DOHH2 (cell line): ENCODE results near the gene COMMD9.

ENCODE experiments used
- H3F3A ChIP-seq: fragments of 200-600 bp; sonication (generic), shearing (Covaris generic); 2 replicates; pipeline ENCODE4 v1.6.0; 2016; ENCODE audit warnings: antibody characterized with exemption, mild to moderate bottlenecking; ENCODE audit not compliant: control insufficient read depth, insufficient read depth
- H3K27ac ChIP-seq: fragments of 200-600 bp; sonication (generic); 2 replicates; pipeline ENCODE4 v1.5.1; 2014; ENCODE audit warnings: low read depth, mild to moderate bottlenecking, low read length, moderate library complexity
- H3K27me3 ChIP-seq: fragments of 200-600 bp; sonication (generic); 2 replicates; pipeline ENCODE4 v1.6.1; 2014; ENCODE audit warnings: mild to moderate bottlenecking, low read length, mixed read lengths; ENCODE audit not compliant: control insufficient read depth
- H3K36me3 ChIP-seq: fragments of 200-600 bp; sonication (generic); 2 replicates; pipeline ENCODE4 v1.6.1; 2014; ENCODE audit warnings: mild to moderate bottlenecking, low read length, moderate library complexity, mixed read lengths; ENCODE audit not compliant: control insufficient read depth
- H3K4me1 ChIP-seq: fragments of 200-600 bp; sonication (generic); 2 replicates; pipeline ENCODE4 v1.6.1; 2014; ENCODE audit warnings: mild to moderate bottlenecking, low read length, mixed read lengths; ENCODE audit not compliant: control insufficient read depth
- H3K4me2 ChIP-seq: fragments of 200-600 bp; sonication (generic); 2 replicates; pipeline ENCODE4 v1.6.0; 2014; ENCODE audit warnings: mild to moderate bottlenecking, low read length, moderate library complexity
- H3K4me3 ChIP-seq: fragments of 200-600 bp; sonication (generic); 2 replicates; pipeline ENCODE4 v1.5.1; 2014; ENCODE audit warnings: mild to moderate bottlenecking, low read length, mixed read lengths
- H3K79me2 ChIP-seq: fragments of 200-600 bp; sonication (generic); 2 replicates; pipeline ENCODE4 v1.6.1; 2014; ENCODE audit warnings: mild to moderate bottlenecking, low read length, mixed read lengths; ENCODE audit not compliant: control insufficient read depth
- H3K9me2 ChIP-seq: fragments of 200-600 bp; sonication (generic); replicated peaks from 2 replicates; pipeline ENCODE4 v1.6.1; 2014; ENCODE audit warnings: mild to moderate bottlenecking, low read length, mixed read lengths; ENCODE audit not compliant: control insufficient read depth
- H3K9me3 ChIP-seq: fragments of 200-600 bp; sonication (generic); 2 replicates; pipeline ENCODE4 v1.6.1; 2014; ENCODE audit warnings: antibody characterized with exemption, low read length, mixed read lengths; ENCODE audit not compliant: control insufficient read depth, insufficient read depth
- H4K20me1 ChIP-seq: fragments of 200-600 bp; sonication (generic); 2 replicates; pipeline ENCODE4 v1.6.0; 2014; ENCODE audit warnings: low read depth, mild to moderate bottlenecking, antibody characterized with exemption, low read length, moderate library complexity; ENCODE audit not compliant: control insufficient read depth, insufficient read depth
- EZH2phosphoT487 ChIP-seq: fragments of 200-600 bp; sonication (generic); IDR thresholded peaks from 2 replicates; pipeline ENCODE4 v1.6.1; 2017; ENCODE audit warnings: borderline replicate concordance, mild to moderate bottlenecking, antibody characterized with exemption, low read length, moderate library complexity, mixed read lengths
- TF ChIP-seq, protein P1 (sequence below): fragments of 200-600 bp; sonication (generic); IDR thresholded peaks from one replicate; pipeline ENCODE4 v1.5.1; 2014; ENCODE audit warnings: antibody characterized with exemption, mild to moderate bottlenecking, low read depth, low read length; ENCODE audit not compliant: poor library complexity, severe bottlenecking

COMMD9 gene

DNA sequence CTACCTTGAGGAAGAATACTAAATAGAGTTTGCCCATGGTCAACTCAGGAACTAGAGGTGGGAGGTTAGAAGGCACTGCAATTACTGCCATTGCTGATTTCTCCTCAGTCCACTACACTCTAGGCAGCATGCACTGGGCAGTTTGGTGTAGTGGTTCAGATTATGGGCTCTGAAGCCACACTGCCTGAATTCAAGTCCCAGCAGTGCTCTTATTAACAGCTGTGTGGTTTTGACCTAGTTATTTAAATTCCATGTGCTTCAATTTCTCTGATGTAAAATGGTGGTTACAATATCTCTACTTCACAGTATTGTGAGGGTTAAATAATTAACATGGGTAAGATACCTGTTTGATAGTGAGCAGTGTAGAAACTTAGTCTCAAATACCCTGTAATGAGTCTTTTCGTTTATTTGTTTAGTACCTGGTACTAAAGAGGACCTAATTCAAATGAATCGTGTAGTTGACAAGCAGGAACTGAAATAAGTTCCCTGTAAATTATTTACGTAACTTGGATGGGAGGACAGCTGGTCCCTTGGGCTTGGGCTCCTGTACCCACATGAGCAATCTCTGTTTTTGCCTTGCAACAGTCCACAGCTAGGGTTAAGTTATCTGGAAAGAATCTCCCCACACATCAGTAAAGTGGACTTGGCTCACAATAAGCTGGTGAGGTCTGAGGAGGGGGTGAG lies 24.7 kb upstream of the COMMD9 start:
- no peaks in the 10 kb centered on the region for H3K79me2 ChIP-seq
- H3K27me3 ChIP-seq = peaks cover 20% of the 10 kb centered on the region
- no peak overlapping the region for H3K4me3 ChIP-seq
- H4K20me1 ChIP-seq = no peaks in the 10 kb centered on the region
- no peak overlapping the region for H3K4me2 ChIP-seq
- no peak for TF ChIP-seq EZH2phosphoT487
- no peaks in the 10 kb centered on the region for H3K9me3 ChIP-seq
- H3K9me2 ChIP-seq = no peaks in the 10 kb centered on the region
- H3F3A ChIP-seq = no peaks in the 10 kb centered on the region
- H3K4me1 ChIP-seq = no peaks in the 10 kb centered on the region
- no peak overlapping the region for H3K27ac ChIP-seq
- no peaks in the 10 kb centered on the region for H3K36me3 ChIP-seq

DNA sequence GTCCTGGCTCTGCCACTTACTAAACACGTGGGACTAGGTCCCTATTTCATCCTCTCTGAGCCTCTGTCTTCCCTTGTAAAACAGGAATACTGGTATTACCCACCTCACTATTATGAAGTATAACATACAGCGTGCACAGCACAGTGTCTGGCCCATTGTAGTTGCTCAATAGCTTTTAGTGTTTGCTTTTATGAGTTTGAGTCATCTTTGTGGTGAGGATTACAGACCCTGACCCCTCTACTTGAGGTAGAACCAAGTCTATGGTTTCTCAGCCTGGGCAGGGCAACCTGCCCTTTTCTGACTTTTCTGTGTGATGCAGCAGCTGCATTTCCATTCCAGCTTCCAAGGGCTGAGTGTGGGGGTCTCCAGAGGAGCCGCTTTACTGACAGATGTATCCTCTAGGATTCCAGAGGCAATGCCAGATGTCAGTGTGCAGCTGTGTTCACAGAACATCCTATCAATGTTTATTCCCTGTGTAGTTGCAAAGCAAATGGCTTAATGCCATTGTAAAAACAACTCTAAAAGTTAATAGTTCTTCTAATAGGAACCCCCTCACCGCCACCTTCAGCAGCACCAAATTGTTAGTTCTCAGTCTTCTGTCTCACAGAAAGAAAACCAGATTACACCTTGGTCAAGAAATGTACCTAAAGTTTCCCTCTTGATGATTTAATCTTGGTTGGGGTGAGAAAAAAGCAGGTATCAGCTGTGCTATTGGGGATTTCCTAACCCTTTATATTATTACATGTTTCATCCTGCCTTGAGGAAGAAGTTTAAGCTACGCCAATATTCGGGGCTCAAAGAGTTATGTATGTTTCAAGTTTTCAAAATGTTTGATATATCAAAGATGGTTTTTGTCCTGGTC lies 23.6 kb upstream of the COMMD9 start:
- TF ChIP-seq EZH2phosphoT487 = no peak
- TF ChIP-seq, protein P1, sequence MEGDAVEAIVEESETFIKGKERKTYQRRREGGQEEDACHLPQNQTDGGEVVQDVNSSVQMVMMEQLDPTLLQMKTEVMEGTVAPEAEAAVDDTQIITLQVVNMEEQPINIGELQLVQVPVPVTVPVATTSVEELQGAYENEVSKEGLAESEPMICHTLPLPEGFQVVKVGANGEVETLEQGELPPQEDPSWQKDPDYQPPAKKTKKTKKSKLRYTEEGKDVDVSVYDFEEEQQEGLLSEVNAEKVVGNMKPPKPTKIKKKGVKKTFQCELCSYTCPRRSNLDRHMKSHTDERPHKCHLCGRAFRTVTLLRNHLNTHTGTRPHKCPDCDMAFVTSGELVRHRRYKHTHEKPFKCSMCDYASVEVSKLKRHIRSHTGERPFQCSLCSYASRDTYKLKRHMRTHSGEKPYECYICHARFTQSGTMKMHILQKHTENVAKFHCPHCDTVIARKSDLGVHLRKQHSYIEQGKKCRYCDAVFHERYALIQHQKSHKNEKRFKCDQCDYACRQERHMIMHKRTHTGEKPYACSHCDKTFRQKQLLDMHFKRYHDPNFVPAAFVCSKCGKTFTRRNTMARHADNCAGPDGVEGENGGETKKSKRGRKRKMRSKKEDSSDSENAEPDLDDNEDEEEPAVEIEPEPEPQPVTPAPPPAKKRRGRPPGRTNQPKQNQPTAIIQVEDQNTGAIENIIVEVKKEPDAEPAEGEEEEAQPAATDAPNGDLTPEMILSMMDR = no peak
- no peaks in the 10 kb centered on the region for H4K20me1 ChIP-seq
- no peaks in the 10 kb centered on the region for H3K4me1 ChIP-seq
- no peak overlapping the region for H3K4me3 ChIP-seq
- no peak overlapping the region for H3K27ac ChIP-seq
- H3K9me2 ChIP-seq = no peaks in the 10 kb centered on the region
- H3K9me3 ChIP-seq = no peaks in the 10 kb centered on the region
- H3K79me2 ChIP-seq = no peaks in the 10 kb centered on the region
- H3F3A ChIP-seq = no peaks in the 10 kb centered on the region
- peaks cover 22% of the 10 kb centered on the region for H3K27me3 ChIP-seq
- no peaks in the 10 kb centered on the region for H3K36me3 ChIP-seq
- no peak overlapping the region for H3K4me2 ChIP-seq

GRCh38 chr11:36311926-36312595 lies 22.8 kb upstream of the COMMD9 start:
- Histone ChIP-seq H3K27me3 (peaks cover 22% of the 10 kb centered on the region), H3F3A (no peaks in the 10 kb centered on the region), H3K79me2 (no peaks in the 10 kb centered on the region), H3K9me2 (no peaks in the 10 kb centered on the region), H4K20me1 (no peaks in the 10 kb centered on the region), H3K9me3 (no peaks in the 10 kb centered on the region), H3K4me1 (no peaks in the 10 kb centered on the region), H3K4me2 (no peak overlapping the region), H3K4me3 (no peak overlapping the region), H3K27ac (no peak overlapping the region), H3K36me3 (no peaks in the 10 kb centered on the region)
- TF ChIP-seq EZH2phosphoT487 = no peak
- TF ChIP-seq, protein P1 = no peak
